GM21515 (cell line): ENCODE measurements around the gene DOCK3.
"Not testable (repeated sequence)": the region's sequence is repeated elsewhere in the genome, so short reads cannot be mapped to it uniquely, and the experiment has no call there.

Experiments
- ATAC-seq: cut with Tn5 transposase; IDR thresholded peaks from one replicate; pipeline ENCODE4 v1.9.1; 2021; ENCODE audit not compliant: unreplicated experiment

DOCK3 gene

DNA sequence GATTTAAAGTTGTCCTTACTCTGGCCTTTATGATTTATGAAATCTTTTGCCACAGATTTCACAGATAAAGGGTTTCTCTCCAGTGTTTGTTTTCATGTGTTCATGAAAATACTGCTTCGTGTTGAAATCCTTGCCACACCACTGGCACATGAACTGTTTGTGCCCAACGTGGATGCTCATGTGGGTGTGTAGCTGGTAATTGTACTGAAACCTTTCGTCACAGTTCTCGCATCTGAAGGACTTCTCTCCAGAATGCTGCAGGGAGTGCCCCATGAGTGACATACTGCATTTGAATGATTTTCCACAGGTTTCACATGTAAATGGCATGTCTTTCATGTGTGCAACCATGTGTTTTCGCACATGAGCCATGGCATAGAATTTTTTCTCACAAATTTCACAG lies 111.9 kb downstream of the DOCK3 start:
- ATAC-seq = no peak

DNA sequence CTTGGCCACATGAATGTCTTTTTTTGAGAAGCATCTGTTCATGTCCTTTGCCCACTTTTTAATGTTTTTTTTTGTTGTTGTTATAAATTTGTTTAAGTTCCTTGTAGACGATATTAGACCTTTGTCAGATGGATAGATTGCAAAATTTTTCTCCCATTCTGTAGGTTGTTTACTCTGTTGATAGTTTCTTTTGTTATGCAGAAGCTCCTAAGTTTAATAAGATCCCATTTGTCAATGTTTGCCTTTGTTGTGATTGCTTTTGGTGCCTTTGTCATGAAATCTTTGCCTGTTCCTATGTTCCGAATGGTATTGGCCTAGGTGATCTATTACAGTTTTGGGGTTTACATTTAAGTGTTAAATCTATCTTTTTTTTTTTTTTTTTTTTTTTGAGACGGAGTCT lies 116.2 kb downstream of the DOCK3 start:
- ATAC-seq = not testable (repeated sequence)

DNA sequence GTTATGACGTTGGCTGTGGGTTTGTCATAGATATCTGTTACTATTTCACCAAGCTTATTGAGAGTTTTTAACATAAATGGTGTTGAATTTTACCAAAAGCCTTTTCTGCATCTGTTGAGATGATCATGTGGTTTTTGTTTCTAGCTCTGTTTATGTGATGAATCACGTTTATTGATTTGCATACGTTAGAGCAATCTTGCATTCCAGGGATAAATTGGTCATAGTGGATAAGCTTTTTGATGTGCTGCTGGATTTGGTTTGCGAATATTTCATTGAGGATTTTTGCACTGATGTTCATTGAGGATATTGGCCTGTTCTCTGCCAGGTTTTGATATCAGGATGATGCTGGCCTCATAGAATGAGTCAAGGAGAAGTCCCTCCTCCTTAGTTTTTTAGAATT lies 117.8 kb downstream of the DOCK3 start:
- ATAC-seq = no peak

DNA sequence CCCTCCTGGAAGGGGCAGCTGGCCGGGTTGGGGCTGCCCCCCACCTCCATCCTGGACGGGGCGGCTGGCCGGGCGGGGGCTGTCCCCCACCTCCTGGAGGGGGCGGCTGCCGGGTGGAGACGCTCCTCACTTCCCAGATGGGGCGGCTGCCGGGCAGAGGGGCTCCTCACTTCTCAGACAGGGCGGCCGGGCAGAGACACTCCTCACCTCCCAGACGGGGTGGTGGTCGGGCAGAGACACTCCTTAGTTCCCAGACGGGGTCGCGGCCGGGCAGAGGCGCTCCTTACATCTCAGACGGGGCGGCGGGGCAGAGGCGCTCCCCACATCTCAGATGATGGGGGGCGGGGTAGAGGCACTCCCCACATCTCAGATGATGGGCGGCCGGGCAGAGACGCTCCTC lies 129.1 kb downstream of the DOCK3 start:
- ATAC-seq = not testable (repeated sequence)

DNA sequence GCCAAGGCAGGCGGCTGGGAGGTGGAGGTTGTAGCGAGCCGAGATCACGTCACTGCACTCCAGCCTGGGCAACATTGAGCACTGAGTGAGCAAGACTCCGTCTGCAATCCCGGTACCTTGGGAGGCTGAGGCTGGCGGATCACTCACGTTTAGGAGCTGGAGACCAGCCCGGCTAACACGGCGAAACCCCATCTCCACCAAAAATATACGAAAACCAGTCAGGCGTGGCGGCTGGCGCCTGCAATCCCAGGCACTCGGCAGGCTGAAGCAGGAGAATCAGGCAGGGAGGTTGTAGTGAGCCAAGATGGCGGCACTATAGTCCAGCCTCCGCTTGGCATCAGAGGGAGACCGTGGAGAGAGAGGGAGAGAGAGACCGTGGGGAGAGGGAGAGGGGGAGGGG lies 129.6 kb downstream of the DOCK3 start:
- not testable (repeated sequence) for ATAC-seq

DNA sequence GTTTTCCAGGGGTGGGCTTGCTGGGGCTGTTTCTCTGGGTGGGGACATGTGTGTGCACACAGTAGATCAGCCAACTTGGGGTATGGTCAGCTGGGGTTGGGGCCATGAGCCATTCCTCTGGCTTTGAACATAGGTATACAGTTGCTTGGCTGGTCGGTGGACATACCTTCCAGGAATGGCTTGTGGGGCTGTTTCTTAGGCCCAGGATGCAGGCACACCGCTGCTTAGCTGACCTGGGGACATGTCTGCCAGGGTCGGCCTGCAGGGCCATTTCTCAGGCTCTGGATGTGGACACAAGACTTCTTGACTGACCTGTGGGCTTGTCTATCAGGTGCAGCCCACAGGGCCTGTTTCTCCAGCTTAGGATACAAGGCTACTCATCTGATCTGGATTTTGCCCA lies 130.6 kb downstream of the DOCK3 start:
- no peak for ATAC-seq

DNA sequence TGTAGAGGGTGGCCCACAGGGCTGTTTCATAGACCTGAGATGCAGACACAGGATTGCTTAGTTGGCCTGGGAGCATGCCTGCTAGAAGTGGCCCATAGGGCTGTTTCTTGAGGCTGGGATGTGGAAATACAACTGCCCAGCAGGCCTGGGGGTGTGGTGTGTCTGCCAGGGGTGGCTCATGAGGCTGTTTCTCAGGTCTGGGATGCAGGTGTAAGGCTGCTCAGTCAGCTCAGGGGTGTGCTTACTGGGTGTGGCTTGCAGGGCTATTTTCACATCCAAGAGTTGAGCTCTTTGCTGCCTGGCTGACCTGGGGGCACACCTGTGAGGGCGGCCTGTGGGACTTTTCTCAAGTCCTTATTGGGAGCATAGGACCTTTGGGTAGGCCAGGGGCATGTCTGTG lies 131.3 kb downstream of the DOCK3 start:
- ATAC-seq = no peak

DNA sequence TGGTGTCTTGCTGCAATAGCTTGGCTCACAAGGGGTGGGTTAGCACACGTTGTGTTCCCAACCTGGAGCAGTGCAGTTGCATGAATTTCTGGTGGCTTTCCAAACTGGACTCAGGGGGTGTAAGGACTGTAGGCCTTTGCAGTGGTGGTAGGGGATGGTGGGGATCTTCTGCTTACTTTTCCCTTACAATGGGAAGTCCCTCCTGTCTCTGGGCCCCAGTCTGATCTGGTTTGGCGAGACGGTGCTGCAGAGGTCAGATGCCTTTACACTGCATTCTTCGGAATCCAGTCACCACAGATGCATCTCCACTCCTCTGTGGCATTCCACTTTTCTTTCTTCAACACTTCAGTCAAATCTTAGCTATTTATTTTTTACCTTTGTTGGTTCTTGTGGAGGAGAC lies 132.1 kb downstream of the DOCK3 start:
- ATAC-seq = no peak

DNA sequence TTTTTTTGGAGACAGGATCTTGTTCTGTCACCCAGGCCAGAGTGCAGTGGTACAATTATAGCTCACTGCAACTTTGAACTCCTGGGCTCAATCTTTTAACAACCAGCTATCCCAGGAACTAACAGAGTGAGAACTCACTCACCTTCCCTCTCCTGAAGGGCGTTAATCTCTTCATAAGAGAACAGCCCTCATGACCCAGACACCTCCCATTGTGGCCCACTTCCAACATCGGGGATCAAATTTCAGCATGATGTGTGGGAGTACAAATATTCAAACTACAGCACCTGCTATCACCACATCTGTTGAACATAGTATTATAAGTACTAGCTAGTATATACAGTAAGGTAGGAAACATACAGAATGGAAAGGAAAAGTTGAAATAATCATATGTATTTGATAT lies 132.5 kb downstream of the DOCK3 start:
- ATAC-seq = no peak

DNA sequence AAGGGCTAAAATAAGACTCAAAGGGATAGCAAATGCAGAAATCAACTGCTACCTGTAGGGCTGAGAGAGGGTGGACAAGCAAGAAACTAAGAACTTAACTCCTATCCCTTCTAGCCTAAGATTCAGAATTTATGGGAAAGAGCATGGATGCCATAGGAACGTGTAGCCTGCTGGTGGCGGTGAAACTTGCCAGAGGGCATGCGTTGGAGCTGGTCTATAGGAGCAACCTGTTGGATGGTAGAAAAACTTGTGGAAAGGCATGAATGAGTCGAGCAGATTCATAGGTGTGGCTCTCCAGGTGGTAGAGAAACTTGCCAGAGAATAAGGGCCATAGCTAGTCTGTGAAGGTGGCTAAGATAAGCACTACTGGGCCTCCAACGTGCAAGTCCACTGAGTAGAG lies 137.2 kb downstream of the DOCK3 start:
- ATAC-seq = no peak

DNA sequence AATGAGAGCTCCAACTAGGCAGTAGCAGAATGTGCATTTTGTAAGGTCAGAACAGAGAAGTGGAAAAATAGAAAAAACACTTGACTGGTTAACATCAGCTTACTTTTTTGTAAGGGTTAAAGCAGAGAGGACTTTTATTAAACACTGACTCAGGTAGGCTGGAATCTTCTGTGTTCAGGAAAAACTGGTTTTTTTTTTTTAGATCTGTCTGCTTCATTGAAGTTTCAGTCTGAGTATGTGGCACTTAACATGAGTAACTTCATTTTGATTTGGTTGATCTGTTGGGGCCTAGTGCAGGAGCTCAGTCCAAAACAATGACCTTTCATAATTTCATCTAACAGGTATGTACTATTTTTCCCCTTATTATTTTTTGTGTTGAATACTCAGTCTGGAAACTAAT lies 141.1 kb downstream of the DOCK3 start:
- no peak for ATAC-seq

DNA sequence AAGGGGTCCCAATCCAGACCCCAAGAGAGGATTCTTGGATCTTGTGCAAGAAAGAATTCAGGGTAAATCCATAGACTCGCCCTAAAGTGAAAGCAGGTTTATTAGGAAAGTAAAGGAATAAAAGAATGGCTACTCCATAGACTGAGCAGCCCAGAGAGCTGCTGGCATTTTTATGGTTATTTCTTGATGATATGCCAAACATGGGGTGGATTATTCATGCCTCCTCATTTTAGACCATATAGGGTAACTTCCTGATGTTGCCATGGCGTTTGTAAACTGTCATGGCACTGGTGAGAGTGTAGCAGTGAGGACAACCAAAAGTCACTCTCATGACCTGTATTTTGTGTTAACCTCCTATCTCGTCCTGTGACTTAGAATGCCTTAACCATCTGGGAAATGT lies 142.2 kb downstream of the DOCK3 start:
- no peak for ATAC-seq

DNA sequence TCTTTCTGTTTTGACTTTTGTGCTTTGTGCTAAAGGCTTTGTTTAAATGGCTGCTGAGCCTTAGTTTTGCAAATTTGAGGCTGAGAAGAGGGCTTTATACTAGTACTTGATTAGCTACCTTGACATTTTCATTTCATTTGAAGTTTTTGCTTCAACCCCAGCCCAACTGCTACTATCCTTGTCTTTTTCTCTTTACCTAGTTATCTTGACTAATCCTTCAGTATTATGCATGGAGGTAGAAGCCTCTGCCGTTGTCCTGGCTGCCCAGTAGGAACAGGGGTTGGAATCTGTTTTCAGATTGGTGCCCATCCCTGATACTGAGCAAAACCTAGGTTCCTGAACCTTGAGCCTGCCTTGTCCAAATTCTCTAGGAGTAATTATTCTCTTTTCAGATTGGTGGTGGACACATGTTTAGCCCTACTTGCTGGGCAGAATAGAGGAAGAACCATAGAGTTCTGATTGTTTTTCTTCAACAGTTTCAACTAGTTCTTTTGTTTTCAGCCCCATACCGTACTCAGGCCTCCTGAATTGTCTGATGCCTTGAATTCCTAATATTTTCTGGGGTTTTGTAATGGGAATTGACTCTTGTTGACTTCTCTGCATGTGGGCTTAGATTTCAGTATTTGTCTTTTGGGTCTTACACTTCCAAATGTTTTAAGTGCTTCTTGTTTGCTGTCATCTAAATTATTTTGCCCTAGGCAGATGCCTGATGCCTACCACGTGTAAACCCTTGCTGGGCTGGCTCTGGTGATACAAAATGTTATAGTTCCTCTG lies 143.2 kb downstream of the DOCK3 start:
- ATAC-seq = no peak

DNA sequence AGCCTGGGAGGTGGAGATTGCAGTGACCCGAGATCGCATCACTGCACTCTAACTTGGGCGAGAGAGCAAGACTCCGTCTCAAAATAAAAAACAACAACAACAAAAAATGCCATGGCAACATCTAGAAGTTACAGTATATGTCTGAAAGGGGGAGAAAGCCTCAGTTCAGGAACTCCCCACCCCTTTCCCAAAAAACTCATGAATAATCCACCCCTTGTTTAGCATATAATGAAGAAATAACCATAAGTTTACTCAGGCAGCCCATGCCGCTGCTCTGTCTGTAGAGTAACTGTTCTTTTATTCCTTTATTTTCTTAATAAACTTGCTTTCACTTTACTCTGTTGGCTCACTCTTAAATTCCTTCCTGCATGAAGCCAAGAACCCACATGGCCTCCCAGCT lies 145.2 kb downstream of the DOCK3 start:
- no peak for ATAC-seq

DNA sequence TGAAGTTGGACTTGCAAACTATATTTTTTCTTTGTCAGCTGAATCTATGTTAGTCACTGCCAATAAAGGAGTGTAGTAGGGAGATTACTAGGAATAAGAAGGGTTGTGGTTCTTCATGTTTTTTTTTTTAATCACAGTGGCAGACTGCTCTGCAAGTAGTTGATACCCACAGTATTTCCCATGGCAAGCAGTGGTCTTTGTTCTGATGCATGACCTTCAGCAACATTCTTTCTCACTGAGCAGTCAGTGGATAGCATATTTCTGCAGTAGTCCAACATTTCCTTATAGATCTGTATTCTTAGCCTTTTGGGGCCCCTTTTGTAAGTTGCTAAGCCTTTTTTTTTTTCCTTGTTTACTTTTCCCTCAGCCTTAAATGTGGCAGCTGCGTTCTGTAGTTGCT lies 151.1 kb downstream of the DOCK3 start:
- ATAC-seq = no peak

DNA sequence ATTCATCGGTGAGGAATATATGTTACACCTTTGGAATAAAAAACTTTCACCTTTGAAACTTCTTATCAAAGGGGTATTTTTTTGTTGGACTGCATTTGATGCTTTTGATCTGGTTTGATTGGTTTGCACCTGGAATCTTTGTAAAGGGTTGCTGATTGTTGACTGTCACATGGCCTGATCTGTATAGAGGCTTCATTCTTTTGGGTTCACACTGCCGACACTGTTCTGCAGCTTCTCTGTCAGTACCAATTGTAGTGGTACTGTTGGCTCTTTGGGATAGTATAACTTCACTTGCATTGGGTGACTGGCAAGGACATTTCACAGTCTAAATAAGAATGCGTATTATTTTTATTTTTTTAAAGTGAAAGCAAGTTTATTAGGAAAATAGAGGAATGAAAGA lies 155.7 kb downstream of the DOCK3 start:
- no peak for ATAC-seq

DNA sequence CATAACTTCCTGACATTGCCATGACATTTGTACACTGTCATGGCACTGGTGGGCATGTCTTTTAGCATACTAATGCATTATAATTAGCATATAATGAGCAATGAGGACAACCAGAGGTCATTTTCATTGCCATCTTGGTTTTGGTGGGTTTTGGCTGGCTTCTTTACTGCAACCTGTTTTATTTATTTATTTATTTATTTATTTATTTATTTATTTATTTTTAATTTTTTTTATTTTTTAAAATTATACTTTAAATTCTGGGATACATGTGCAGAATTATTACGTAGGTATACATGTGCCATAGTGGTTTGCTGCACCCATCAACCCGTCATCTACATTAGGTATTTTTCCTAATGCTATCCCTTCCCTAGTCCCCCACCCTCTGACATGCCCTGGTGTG lies 156.3 kb downstream of the DOCK3 start:
- ATAC-seq = not testable (repeated sequence)

DNA sequence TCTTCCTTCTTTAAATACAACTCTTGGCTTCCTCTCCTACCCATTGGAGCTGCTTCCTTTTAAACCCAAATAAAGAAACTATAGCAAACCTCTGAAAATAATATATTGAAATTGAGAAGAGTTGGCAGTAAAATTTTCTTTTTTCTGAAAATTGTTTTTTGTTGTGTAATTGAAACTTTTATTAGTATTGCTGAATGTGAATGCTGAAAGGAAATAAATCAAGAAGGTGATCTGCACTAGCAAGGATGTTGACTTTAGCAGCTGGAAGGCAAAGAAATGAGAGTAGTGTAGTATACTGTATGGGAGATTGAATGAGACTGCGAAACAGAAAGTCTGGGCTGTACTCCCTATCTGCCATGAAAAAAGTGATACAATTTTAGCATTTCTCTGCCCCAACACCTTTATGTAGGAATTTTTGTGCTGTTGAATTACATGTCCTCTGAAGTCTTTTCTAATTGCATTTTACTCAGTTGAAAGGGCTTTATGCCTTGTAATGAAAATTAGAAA lies 166.3 kb downstream of the DOCK3 start:
- no peak for ATAC-seq

DNA sequence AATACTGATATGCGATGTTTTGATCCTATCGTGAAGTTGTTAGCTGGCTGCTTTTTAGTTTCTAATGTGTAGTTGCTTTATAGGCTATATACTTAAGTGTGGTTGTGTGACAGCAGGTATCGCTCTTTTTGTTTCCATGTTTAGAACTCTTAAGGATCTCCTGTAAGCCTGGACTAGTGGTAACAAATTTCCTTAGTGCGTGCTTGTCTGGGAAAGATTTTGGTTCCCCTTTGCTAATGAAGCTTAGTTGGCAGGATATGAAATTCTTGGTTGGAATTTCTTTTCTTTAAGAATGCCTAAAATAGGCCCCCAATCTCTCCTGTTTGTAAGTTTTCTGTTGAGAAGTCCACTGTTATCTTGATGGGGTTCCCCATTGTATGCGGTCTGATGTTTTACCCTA lies 173.6 kb downstream of the DOCK3 start:
- ATAC-seq = no peak

DNA sequence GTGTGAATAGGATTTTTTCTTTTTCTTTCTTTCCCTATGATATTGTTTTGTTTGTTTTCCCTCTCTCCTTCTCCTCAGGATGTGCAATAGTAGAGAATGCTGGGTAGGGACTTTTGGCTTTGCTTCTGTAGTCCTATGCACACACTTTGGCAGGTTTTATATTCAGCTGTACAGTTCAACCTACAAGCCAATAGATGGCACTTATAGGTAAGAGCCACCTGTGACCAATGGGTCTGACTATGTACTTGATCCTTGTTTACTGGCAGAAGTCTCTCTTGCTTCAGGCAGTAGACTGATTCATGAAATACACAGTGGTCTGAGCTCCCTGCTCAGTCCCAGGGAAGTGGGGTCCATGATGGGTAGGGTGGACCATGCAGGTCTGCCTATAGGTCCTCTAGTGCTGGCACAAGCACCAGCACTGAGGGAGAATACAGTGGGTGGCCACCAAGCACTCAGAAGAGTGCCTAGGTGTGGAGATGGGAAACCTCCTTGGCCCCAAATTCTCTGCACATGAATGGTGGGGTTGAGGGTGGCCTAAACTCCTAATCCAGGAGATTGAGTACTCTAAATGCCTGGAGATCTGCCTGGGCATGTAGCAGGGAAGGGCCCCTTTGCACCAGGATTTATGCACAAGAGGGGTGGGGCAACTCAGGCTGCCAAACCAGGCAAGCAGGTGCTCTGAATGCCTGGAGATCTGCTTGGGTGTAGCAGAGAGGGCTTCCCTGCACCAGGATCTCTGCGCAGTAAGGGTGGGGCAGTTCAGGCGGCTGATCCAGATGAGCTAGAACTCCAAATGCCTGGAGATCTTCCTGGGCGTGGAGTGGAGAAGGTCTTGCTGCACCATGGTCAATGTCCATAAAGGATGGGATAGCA lies 176.1 kb downstream of the DOCK3 start:
- ATAC-seq = no peak

DNA sequence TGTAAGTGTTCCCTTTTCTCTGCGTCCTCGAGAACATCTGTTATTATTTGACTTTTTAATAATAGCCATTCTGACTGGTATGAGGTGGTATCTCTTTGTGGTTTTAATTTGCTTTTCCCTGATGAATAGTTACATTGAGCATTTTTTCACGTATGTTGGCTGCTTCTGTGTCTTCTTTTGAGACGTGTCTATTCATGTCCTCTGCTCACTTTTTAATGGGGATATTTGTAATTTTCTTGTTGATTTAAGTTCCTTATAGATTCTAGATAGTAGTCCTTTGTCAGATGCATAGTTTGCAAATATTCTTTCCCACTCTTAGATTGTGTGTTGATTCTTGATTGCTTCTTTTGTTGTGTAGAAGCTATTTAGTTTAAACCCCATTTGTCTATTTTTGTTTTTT lies 179.2 kb downstream of the DOCK3 start:
- no peak for ATAC-seq

DNA sequence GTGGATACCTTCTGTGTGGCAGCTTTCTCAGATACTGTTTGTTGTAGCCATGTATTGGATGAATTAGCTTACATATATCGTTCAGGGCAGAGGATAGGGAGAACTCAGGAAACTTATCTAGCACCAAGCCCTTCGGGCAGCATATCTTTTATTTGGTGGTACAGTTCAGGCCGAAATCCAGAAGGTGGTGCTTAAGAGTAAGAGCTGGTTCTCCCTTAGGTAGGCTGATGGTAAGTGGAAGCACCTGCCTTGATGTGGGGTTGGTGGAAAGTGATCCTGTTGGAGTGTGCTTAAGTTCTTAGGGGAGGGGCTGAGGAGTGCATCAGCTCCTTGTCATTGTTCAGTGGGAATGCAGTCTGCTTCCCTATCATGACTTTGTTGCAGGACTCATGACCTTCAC lies 187.5 kb downstream of the DOCK3 start:
- ATAC-seq = no peak
